Transverse colon (tissue), 4 donors: ENCODE results near the gene RUBCNL. TPM values are rescaled to one million over a fixed set of nuclear protein-coding genes. Genes with fewer than 3 reads are reported as not detected.

Source experiments
- DNase-seq: peaks from one replicate; pipeline ENCODE4 v3.0.0-alpha.2; 2019
- H3K27ac ChIP-seq, 4 donors: fragments of 200-600 bp; sonication (generic); 2 replicates each; pipeline ENCODE4 v1.5.1; 2016 to 2018; ENCODE audit warnings: inconsistent platforms in 4 of 4
- H3K27me3 ChIP-seq: fragments of 200-600 bp; sonication (generic); 2 replicates; pipeline ENCODE4 v1.5.1; 2017; ENCODE audit warnings: inconsistent platforms
- H3K36me3 ChIP-seq, 4 donors: fragments of 200-600 bp; sonication (generic); 2 replicates each; pipeline ENCODE4 v1.5.1; 2017 to 2019; ENCODE audit warnings: inconsistent platforms in 4 of 4
- H3K4me1 ChIP-seq, 4 donors: fragments of 200-600 bp; sonication (generic); 2 replicates each; pipeline ENCODE4 v1.5.1; 2017 to 2020; ENCODE audit warnings: inconsistent platforms in 4 of 4
- H3K4me3 ChIP-seq, 4 donors: fragments of 200-600 bp; sonication (generic); 1 replicate in 1 of 4; 2 replicates in 3 of 4; pipeline versions ENCODE4 v1.5.1 to v1.6.1; 2017 to 2019; ENCODE audit warnings: inconsistent platforms in 4 of 4
- H3K9me3 ChIP-seq, 2 donors: fragments of 200-600 bp; sonication (generic); 2 replicates each; pipeline ENCODE4 v1.5.1; 2017 to 2019; ENCODE audit warnings: inconsistent platforms in 2 of 2
- CTCF ChIP-seq, 5 experiments: fragments of 200-600 bp in 3 of 5; fragments of 450-650 bp in 2 of 5; sonication (generic) in 3 of 5; IDR thresholded peaks; 1 replicate in 2 of 5; 2 replicates in 3 of 5; pipeline ENCODE4 v1.5.1; 2016 to 2017; ENCODE audit warnings: antibody characterized with exemption in 5 of 5, inconsistent platforms in 3 of 5, mild to moderate bottlenecking in 2 of 5, moderate library complexity in 1 of 5
- EP300 ChIP-seq: sonication (generic); formaldehyde crosslinking; IDR thresholded peaks from one replicate; pipeline ENCODE4 v1.6.1; 2017; ENCODE audit warnings: antibody characterized with exemption, low read depth
- POLR2A ChIP-seq: fragments of 450-650 bp; IDR thresholded peaks from one replicate; pipeline ENCODE4 v1.6.1; 2016; ENCODE audit warnings: antibody characterized with exemption, mild to moderate bottlenecking, moderate library complexity
- POLR2AphosphoS5 ChIP-seq, 3 donors: sonication (generic); formaldehyde crosslinking; IDR thresholded peaks; one replicate each; pipeline ENCODE4 v1.6.1; 2016; ENCODE audit warnings: antibody characterized with exemption in 3 of 3
- WGBS, 2 donors: methylation state at CpG; one replicate each; pipeline ENCODE4 v1.1.5; 2018; ENCODE audit warnings: low coverage in 1 of 2; 5-methylcytosine and 5-hydroxymethylcytosine counted together
- in situ Hi-C, 4 donors: fragments of 200-750 bp; cut with MboI; loops; one replicate each; pipeline versions ENCODE4 v1.15.0 to v1.15.1; 2017; ENCODE audit warnings: low sequenced_read_pairs in 3 of 4, low pct_ligation_motif_present in 1 of 4, low pct_unique_long_range_greater_than_20kb in 1 of 4
- intact Hi-C: fragments of 100-400 bp; cut with DNase I; formaldehyde crosslinking; loops from one replicate; pipeline ENCODE4 v1.15.1; 2023; ENCODE audit warnings: low total_unique reads
- total RNA-seq, 4 donors: library from RNA; depleted of rRNA; stranded (reverse); fragments of >200 nt; gene quantifications; one replicate each; pipeline ENCODE4 v1.1.0, GENCODE V29; 2016

The RUBCNL gene
- total RNA-seq, 4 donors from 2014 or later, result 2.8 to 27.2 (median 14.2) TPM

GRCh38 chr13:46339035-46339666 lies 47.9 kb downstream of the RUBCNL start:
- no peak for TF ChIP-seq POLR2AphosphoS5 (IDR thresholded peaks at IDR 0.05)
- no peak for TF ChIP-seq CTCF (IDR thresholded peaks at IDR 0.05)
- no peak for TF ChIP-seq EP300
- no peak for TF ChIP-seq POLR2A
- H3K4me1 ChIP-seq, result no peaks in the 10 kb centered on the region
- H3K27me3 ChIP-seq, result no peaks in the 10 kb centered on the region
- H3K36me3 ChIP-seq, result no peaks in the 10 kb centered on the region
- 55 to 71% methylated on average over 6 to 9 of the region's 10 CpGs for WGBS, 2 donors
- no peaks in the 10 kb centered on the region for H3K9me3 ChIP-seq
- DNase-seq, result peak; percentile 31
- intact Hi-C loops (no loop called here), in situ Hi-C loops (no loop called here)
- no peak overlapping the region for H3K27ac ChIP-seq
- no peak overlapping the region for H3K4me3 ChIP-seq

DNA sequence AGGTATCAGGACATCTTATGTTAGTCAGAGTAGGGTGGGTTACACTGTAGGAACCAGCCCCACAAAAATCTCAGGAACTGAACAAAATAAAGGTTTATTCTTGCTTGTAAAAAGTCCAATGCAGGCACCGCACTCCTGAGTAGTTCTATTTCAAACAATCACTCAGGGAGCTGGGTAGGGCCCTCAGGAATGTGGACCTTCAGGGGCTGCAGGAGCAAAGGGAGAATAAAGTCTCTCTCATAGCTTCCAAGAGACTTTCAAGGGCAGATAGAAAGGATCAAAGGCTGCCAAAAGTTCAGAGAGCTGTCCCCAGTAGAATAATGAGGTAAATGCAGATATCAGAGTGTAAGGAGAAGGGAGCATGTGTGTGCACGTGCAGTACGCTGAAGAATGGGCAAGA lies 49.4 kb downstream of the RUBCNL start:
- no peak for DNase-seq
- H3K9me3 ChIP-seq, result no peaks in the 10 kb centered on the region
- 70 to 89% methylated on average over 2 to 3 of the region's 3 CpGs for WGBS, 2 donors
- intact Hi-C loops (no loop called here), in situ Hi-C loops (no loop called here)
- no peak overlapping the region for H3K27ac ChIP-seq
- TF ChIP-seq POLR2AphosphoS5 (IDR thresholded peaks at IDR 0.05), result no peak
- no peak for TF ChIP-seq CTCF (IDR thresholded peaks at IDR 0.05)
- no peak for TF ChIP-seq POLR2A
- TF ChIP-seq EP300, result no peak
- no peaks in the 10 kb centered on the region for H3K4me1 ChIP-seq
- no peaks in the 10 kb centered on the region for H3K27me3 ChIP-seq
- H3K36me3 ChIP-seq, result no peaks in the 10 kb centered on the region
- H3K4me3 ChIP-seq, result no peak overlapping the region

DNA sequence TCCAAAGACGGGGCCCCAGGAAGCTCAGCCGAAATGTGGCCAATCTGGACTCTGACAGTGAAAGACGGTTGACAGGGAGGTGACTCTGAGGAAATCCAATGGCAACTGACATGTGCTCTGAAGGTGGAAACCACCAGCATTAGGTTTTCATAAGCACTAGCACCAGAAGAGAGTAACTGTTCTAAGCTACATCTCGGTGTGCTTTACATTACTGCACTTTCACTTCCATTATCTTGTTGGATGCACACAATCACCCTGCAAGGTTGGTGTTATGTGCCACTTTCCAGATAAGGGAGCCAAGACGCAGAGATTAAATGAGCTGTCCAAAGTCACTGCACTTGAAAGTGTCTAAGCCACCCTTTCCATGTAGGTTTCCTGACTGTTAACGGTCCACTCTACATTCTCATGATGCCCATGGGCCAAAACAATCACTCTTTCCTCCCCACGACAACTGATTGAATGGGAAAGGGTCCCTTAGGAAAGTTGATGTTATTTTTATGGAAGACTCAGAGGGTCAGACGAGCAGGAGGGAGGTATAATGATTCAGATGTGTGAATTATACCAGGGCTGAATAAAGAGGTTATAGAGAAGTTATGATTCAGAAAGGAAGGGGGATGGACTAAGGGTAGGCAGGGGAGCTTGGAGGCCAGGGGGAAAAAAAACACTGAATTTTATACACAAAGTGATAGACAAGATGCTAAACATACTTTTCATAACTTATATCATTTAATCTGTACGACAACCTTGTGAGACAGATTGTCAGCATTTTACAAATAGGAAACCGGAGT lies 52.8 kb downstream of the RUBCNL start:
- no peak for TF ChIP-seq EP300
- no peak for TF ChIP-seq POLR2A
- TF ChIP-seq POLR2AphosphoS5 (IDR thresholded peaks at IDR 0.05), result no peak
- TF ChIP-seq CTCF (IDR thresholded peaks at IDR 0.05), result no peak
- no peaks in the 10 kb centered on the region for H3K27me3 ChIP-seq
- in situ Hi-C loops (no loop called here), intact Hi-C loops (no loop called here)
- 82 to 84% methylated on average over 7 to 10 of the region's 10 CpGs for WGBS, 2 donors
- no peaks in the 10 kb centered on the region for H3K4me1 ChIP-seq
- no peaks in the 10 kb centered on the region for H3K36me3 ChIP-seq
- H3K4me3 ChIP-seq, result no peak overlapping the region
- no peaks in the 10 kb centered on the region for H3K9me3 ChIP-seq
- H3K27ac ChIP-seq, result no peak overlapping the region
- DNase-seq, result no peak

- Histone ChIP-seq H3K4me1 (no peaks in the 10 kb centered on the region), H3K4me3 (no peak overlapping the region), H3K27ac (no peak overlapping the region), H3K27me3 (no peaks in the 10 kb centered on the region), H3K36me3 (no peaks in the 10 kb centered on the region), H3K9me3 (no peaks in the 10 kb centered on the region)
- intact Hi-C loops, result no loop called here
- WGBS, 2 donors, result 20 to 52% methylated on average over 2 to 5 of the region's 5 CpGs
- DNase-seq, result no peak
- TF ChIP-seq EP300 (no peak), CTCF (IDR thresholded peaks at IDR 0.05) (no peak), POLR2AphosphoS5 (IDR thresholded peaks at IDR 0.05) (no peak), POLR2A (no peak)
- in situ Hi-C loops, result no loop called here
Observed at GRCh38 chr13:46332772-46333171, 54.3 kb downstream of the RUBCNL start.
